Mucosa of descending colon (tissue), 3 donors: Measurements from ENCODE around the gene CNDP2. TPM values are rescaled to one million over a fixed set of nuclear protein-coding genes. Genes with fewer than 3 reads are reported as not detected.

Source experiments
- ATAC-seq: fragments of 200-7000 bp; cut with Tn5 transposase; one replicate; pipeline ENCODE4 v1.9.1; 2020; ENCODE audit warnings: mild to moderate bottlenecking, moderate library complexity
- DNase-seq, 3 donors: peaks; one replicate each; pipeline ENCODE4 v3.0.0-alpha.2; 2020
- H3K36me3 ChIP-seq: fragments of 200-600 bp; one replicate; pipeline ENCODE4 v1.8.0; 2021; ENCODE audit warnings: low read depth, mild to moderate bottlenecking
- H3K4me1 ChIP-seq: fragments of 200-600 bp; one replicate; pipeline ENCODE4 v1.8.0; 2021; ENCODE audit warnings: low read depth, mild to moderate bottlenecking
- H3K4me3 ChIP-seq: fragments of 200-600 bp; one replicate; pipeline ENCODE4 v1.8.0; 2021; ENCODE audit warnings: mild to moderate bottlenecking
- H3K9me3 ChIP-seq: fragments of 200-600 bp; one replicate; pipeline ENCODE4 v1.8.0; 2021; ENCODE audit warnings: mild to moderate bottlenecking
- CTCF ChIP-seq: fragments of 200-600 bp; IDR thresholded peaks from one replicate; pipeline ENCODE4 v1.8.0; 2022; ENCODE audit warnings: antibody characterized with exemption, mild to moderate bottlenecking
- intact Hi-C, 2 donors: fragments of 100-400 bp; cut with DNase I in 1 of 2; cut with micrococcal nuclease in 1 of 2; formaldehyde crosslinking; loops; one replicate each; pipeline versions ENCODE4 v1.11.0 to v1.11.1; 2022; cut with DNase I, micrococcal nuclease
- total RNA-seq, 3 donors: library from RNA; stranded (reverse); fragmentation: NEBNext Ultra II Directional in 2 of 3; extraction: Animal tissue kit (Norgen Biotek cat#: 25700) in 2 of 3; gene quantifications; one replicate each; pipeline versions ENCODE4 v1.2.1 to v1.2.4, GENCODE V29; 2021 to 2023
- donor health status: DM: no; HTN: no; CAD: no; lungs with moderate emphysema.
- donor health status: DM: no; HTN: no; CAD: no.
- donor health status: DM: no; HTN: yes; CAD: no.

Gene CNDP2
- total RNA-seq, 3 donors from 2014 or later: 148 to 263 (median 244) TPM

- Histone ChIP-seq H3K9me3 (no peaks in the 10 kb centered on the region), H3K36me3 (no peaks in the 10 kb centered on the region), H3K4me3 (no peak overlapping the region), H3K4me1 (peaks cover 11% of the 10 kb centered on the region)
- intact Hi-C loops: no loop called here
- no peak for TF ChIP-seq CTCF
- DNase-seq (no peak), ATAC-seq (peak; percentile 46)
Observed at GRCh38 chr18:74456349-74457042, 39.7 kb upstream of the CNDP2 start.

- intact Hi-C loops: no loop called here
- H3K4me3 ChIP-seq: no peak within 1 kb of the TSS
- ATAC-seq (peak; percentile 50), DNase-seq (no peak)
- TF ChIP-seq CTCF: no peak
- H3K36me3 ChIP-seq: no peaks in the 10 kb centered on the region
- H3K9me3 ChIP-seq: no peaks in the 10 kb centered on the region
- peaks cover 11% of the 10 kb centered on the region for H3K4me1 ChIP-seq
Observed at GRCh38 chr18:74457043-74457724, 39.0 kb upstream of the CNDP2 start, which contains the start of gene DIPK1C. Gene DIPK1C (minus strand): TSS chr18:74457308. CDS start chr18:74457259, 49 bp downstream.

- DNase-seq: no peak
- Histone ChIP-seq H3K36me3 (no peaks in the 10 kb centered on the region), H3K9me3 (no peaks in the 10 kb centered on the region), H3K4me1 (peaks cover 11% of the 10 kb centered on the region), H3K4me3 (no peak overlapping the region)
- no peak for ATAC-seq
- intact Hi-C loops: no loop called here
- no peak for TF ChIP-seq CTCF
Observed at GRCh38 chr18:74457725-74458421, 38.3 kb upstream of the CNDP2 start.

GRCh38 chr18:74459889-74460288, 36.3 kb upstream of the CNDP2 start:
- DNase-seq (no peak), ATAC-seq (no peak)
- intact Hi-C loops: no loop called here

GRCh38 chr18:74460825-74461224, 35.3 kb upstream of the CNDP2 start:
- DNase-seq (no peak), ATAC-seq (no peak)
- no peaks in the 10 kb centered on the region for H3K36me3 ChIP-seq
- intact Hi-C loops: no loop called here
- H3K4me3 ChIP-seq: no peak overlapping the region
- no peaks in the 10 kb centered on the region for H3K9me3 ChIP-seq
- peaks cover 11% of the 10 kb centered on the region for H3K4me1 ChIP-seq
- TF ChIP-seq CTCF: no peak

More at GRCh38 chr18:74459889-74460288, 36.3 kb upstream of the CNDP2 start:
- peaks cover 11% of the 10 kb centered on the region for H3K4me1 ChIP-seq
- H3K4me3 ChIP-seq: no peak overlapping the region
- H3K36me3 ChIP-seq: no peaks in the 10 kb centered on the region
- no peaks in the 10 kb centered on the region for H3K9me3 ChIP-seq
- no peak for TF ChIP-seq CTCF
